Neural progenitor cell (in vitro differentiated cells): ENCODE measurements around the gene GRIN2B. TPM values are rescaled to one million over a fixed set of nuclear protein-coding genes. Genes with fewer than 3 reads are reported as not detected.

Source experiments
- DNase-seq: peaks from one replicate; pipeline ENCODE4 v3.0.0-alpha.2; 2016; ENCODE audit warnings: low spot score
- H2AFZ ChIP-seq: fragments of 200-600 bp; sonication (generic); replicated peaks from 2 replicates; pipeline ENCODE4 v1.6.1; 2016; ENCODE audit warnings: antibody characterized with exemption
- H3F3A ChIP-seq: fragments of 200-600 bp; sonication (generic); 2 replicates; pipeline ENCODE4 v1.6.1; 2016; ENCODE audit warnings: antibody characterized with exemption, low read depth
- H3K27ac ChIP-seq: fragments of 200-600 bp; sonication (generic); 2 replicates; pipeline ENCODE4 v1.5.1; 2016; ENCODE audit warnings: mild to moderate bottlenecking
- H3K27me3 ChIP-seq: fragments of 200-600 bp; sonication (generic); 2 replicates; pipeline ENCODE4 v1.6.1; 2016; ENCODE audit warnings: mild to moderate bottlenecking, moderate library complexity
- H3K36me3 ChIP-seq: fragments of 200-600 bp; sonication (generic); 2 replicates; pipeline ENCODE4 v1.5.1; 2016
- H3K4me1 ChIP-seq: fragments of 200-600 bp; sonication (generic); 2 replicates; pipeline ENCODE4 v1.6.1; 2016; ENCODE audit warnings: mixed run types
- H3K4me2 ChIP-seq: fragments of 200-600 bp; sonication (generic); 2 replicates; pipeline ENCODE4 v1.6.1; 2016
- H3K4me3 ChIP-seq: fragments of 200-600 bp; sonication (generic); 2 replicates; pipeline ENCODE4 v1.5.1; 2016
- H3K79me2 ChIP-seq: fragments of 200-600 bp; sonication (generic); 2 replicates; pipeline ENCODE4 v1.6.1; 2016; ENCODE audit warnings: low read depth
- H3K9ac ChIP-seq: fragments of 200-600 bp; sonication (generic); 2 replicates; pipeline ENCODE4 v1.6.1; 2016
- H3K9me3 ChIP-seq: fragments of 200-600 bp; sonication (generic); 2 replicates; pipeline ENCODE4 v1.5.1; 2016; ENCODE audit warnings: low read depth
- H4K20me1 ChIP-seq: fragments of 200-600 bp; sonication (generic); 2 replicates; pipeline ENCODE4 v1.6.1; 2016; ENCODE audit warnings: low read depth
- H3K27ac Mint-ChIP-seq: 3 replicates; pipeline ENCODE4 v1.8.0; 2021; ENCODE audit warnings: mixed read lengths
- H3K27me3 Mint-ChIP-seq: 2 replicates; pipeline ENCODE4 v1.8.0; 2022; ENCODE audit warnings: low read depth, mild to moderate bottlenecking, inconsistent platforms, moderate library complexity, mixed read lengths; ENCODE audit not compliant: insufficient read depth
- H3K36me3 Mint-ChIP-seq: 3 replicates; pipeline ENCODE4 v1.8.0; 2021; ENCODE audit warnings: mixed read lengths
- H3K4me1 Mint-ChIP-seq: 3 replicates; pipeline ENCODE4 v1.8.0; 2021; ENCODE audit warnings: mixed read lengths
- H3K4me3 Mint-ChIP-seq: 3 replicates; pipeline ENCODE4 v1.8.0; 2021; ENCODE audit warnings: mild to moderate bottlenecking, moderate library complexity, mixed read lengths
- H3K9me3 Mint-ChIP-seq: 3 replicates; pipeline ENCODE4 v1.8.0; 2020; ENCODE audit warnings: mixed read lengths
- CTCF ChIP-seq: fragments of 200-600 bp; sonication (generic); IDR thresholded peaks from 2 replicates; pipeline ENCODE4 v1.5.1; 2017; ENCODE audit warnings: antibody characterized with exemption, mild to moderate bottlenecking
- EZH2 ChIP-seq: fragments of 200-600 bp; sonication (generic); IDR thresholded peaks from 2 replicates; pipeline ENCODE4 v1.6.1; 2017; ENCODE audit warnings: antibody characterized with exemption, mild to moderate bottlenecking, moderate library complexity
- EZH2phosphoT487 ChIP-seq: fragments of 200-600 bp; sonication (generic); IDR thresholded peaks from 2 replicates; pipeline ENCODE4 v1.6.1; 2017; ENCODE audit warnings: antibody characterized with exemption
- total RNA-seq: library from RNA; depleted of rRNA; stranded (reverse); fragments of >200 nt; gene quantifications from 2 replicates; pipeline ENCODE4 v1.2.3, GENCODE V29; 2015; ENCODE audit warnings: low replicate concordance

The GRIN2B gene
- total RNA-seq, 1 donor from 2014 or later = 0.52 TPM

- no peak overlapping the region for H3K4me2 ChIP-seq
- Mint-ChIP-seq H3K4me3 (no peak overlapping the region), H3K9me3 (no peaks in the 10 kb centered on the region), H3K27me3 (peaks cover 5% of the 10 kb centered on the region), H3K36me3 (peaks cover 1% of the 10 kb centered on the region), H3K27ac (no peak overlapping the region), H3K4me1 (peaks cover 21% of the 10 kb centered on the region)
- DNase-seq = no peak
- no peaks in the 10 kb centered on the region for H3K27me3 ChIP-seq
- no peaks in the 10 kb centered on the region for H3K36me3 ChIP-seq
- H4K20me1 ChIP-seq = no peaks in the 10 kb centered on the region
- no peak overlapping the region for H3K27ac ChIP-seq
- no peaks in the 10 kb centered on the region for H3F3A ChIP-seq
- no peak overlapping the region for H3K9ac ChIP-seq
- H3K4me3 ChIP-seq = no peak overlapping the region
- no peaks in the 10 kb centered on the region for H3K9me3 ChIP-seq
- H3K79me2 ChIP-seq = no peaks in the 10 kb centered on the region
- TF ChIP-seq CTCF (no peak), EZH2 (no peak), EZH2phosphoT487 (no peak)
- peaks cover 18% of the 10 kb centered on the region for H3K4me1 ChIP-seq
- no peak overlapping the region for H2AFZ ChIP-seq
Measured at GRCh38 chr12:13961971-13962370, 19.4 kb downstream of the GRIN2B start.

DNA sequence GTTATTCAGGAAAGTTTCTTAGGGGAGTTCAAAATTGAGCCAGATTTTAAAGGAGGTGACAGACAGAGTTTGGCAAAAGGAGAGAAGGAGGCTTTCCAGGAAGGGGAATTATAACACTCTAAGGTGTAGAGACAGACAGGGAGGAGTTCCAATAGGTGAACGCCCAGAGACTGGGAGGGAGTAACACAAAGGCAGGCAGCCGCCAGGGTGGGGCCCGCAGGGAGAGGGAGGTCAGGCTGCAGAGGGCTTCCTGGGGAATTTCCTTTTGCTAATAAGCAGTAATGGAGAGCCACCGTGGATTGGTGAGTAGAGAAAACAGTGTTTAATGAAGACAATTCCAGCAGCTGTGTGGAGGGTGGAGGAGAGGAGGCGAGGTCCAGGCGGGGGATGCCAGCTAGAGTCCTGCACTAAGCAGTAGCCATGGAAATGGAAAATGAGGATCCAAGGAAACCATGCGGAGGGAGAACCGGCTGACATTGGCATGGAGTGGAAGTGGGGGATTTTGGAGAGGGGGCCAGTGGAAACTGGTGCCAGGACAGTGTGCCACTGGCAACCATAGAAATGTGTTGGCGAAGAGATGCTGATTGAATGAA is 22.2 kb downstream of the GRIN2B start:
- H3K4me1 Mint-ChIP-seq = peaks cover 14% of the 10 kb centered on the region
- Histone ChIP-seq H3K4me3 (no peak overlapping the region), H3K36me3 (no peaks in the 10 kb centered on the region), H3K27ac (no peak overlapping the region), H3K9me3 (no peaks in the 10 kb centered on the region), H2AFZ (peak overlapping the region; percentile 57), H3K27me3 (no peaks in the 10 kb centered on the region), H3K4me1 (peaks cover 10% of the 10 kb centered on the region), H3K4me2 (no peak overlapping the region), H4K20me1 (no peaks in the 10 kb centered on the region), H3K9ac (no peak overlapping the region), H3K79me2 (no peaks in the 10 kb centered on the region), H3F3A (no peaks in the 10 kb centered on the region)
- H3K36me3 Mint-ChIP-seq = no peaks in the 10 kb centered on the region
- H3K27me3 Mint-ChIP-seq = peaks cover 5% of the 10 kb centered on the region
- H3K27ac Mint-ChIP-seq = no peak overlapping the region
- H3K9me3 Mint-ChIP-seq = peaks cover 3% of the 10 kb centered on the region
- no peak for DNase-seq
- H3K4me3 Mint-ChIP-seq = no peak overlapping the region
- TF ChIP-seq EZH2 = no peak
- TF ChIP-seq CTCF = no peak
- TF ChIP-seq EZH2phosphoT487 = no peak

GRCh38 chr12:13957576-13957975 is 23.8 kb downstream of the GRIN2B start:
- Histone ChIP-seq H3K27ac (no peak overlapping the region), H3K9me3 (no peaks in the 10 kb centered on the region), H3F3A (no peaks in the 10 kb centered on the region), H3K27me3 (no peaks in the 10 kb centered on the region), H4K20me1 (no peaks in the 10 kb centered on the region), H3K4me2 (no peak overlapping the region), H3K36me3 (no peaks in the 10 kb centered on the region), H3K79me2 (no peaks in the 10 kb centered on the region), H3K4me3 (no peak overlapping the region), H3K9ac (no peak overlapping the region), H2AFZ (no peak overlapping the region), H3K4me1 (peaks cover 10% of the 10 kb centered on the region)
- Mint-ChIP-seq H3K27ac (peak overlapping the region; percentile 28), H3K4me1 (peaks cover 14% of the 10 kb centered on the region), H3K36me3 (no peaks in the 10 kb centered on the region), H3K27me3 (peaks cover 2% of the 10 kb centered on the region), H3K9me3 (peaks cover 3% of the 10 kb centered on the region), H3K4me3 (no peak overlapping the region)
- TF ChIP-seq EZH2phosphoT487 (no peak), EZH2 (no peak), CTCF (no peak)
- no peak for DNase-seq
